DOHH2 (cell line): ENCODE results near the gene KISS1R.

Experiments used
- EZH2phosphoT487 ChIP-seq: fragments of 200-600 bp; sonication (generic); IDR thresholded peaks from 2 replicates; pipeline ENCODE4 v1.6.1; 2017; ENCODE audit warnings: borderline replicate concordance, mild to moderate bottlenecking, antibody characterized with exemption, low read length, moderate library complexity, mixed read lengths
- TF ChIP-seq, protein P1 (sequence below): fragments of 200-600 bp; sonication (generic); IDR thresholded peaks from one replicate; pipeline ENCODE4 v1.5.1; 2014; ENCODE audit warnings: antibody characterized with exemption, mild to moderate bottlenecking, low read depth, low read length; ENCODE audit not compliant: poor library complexity, severe bottlenecking

DNA sequence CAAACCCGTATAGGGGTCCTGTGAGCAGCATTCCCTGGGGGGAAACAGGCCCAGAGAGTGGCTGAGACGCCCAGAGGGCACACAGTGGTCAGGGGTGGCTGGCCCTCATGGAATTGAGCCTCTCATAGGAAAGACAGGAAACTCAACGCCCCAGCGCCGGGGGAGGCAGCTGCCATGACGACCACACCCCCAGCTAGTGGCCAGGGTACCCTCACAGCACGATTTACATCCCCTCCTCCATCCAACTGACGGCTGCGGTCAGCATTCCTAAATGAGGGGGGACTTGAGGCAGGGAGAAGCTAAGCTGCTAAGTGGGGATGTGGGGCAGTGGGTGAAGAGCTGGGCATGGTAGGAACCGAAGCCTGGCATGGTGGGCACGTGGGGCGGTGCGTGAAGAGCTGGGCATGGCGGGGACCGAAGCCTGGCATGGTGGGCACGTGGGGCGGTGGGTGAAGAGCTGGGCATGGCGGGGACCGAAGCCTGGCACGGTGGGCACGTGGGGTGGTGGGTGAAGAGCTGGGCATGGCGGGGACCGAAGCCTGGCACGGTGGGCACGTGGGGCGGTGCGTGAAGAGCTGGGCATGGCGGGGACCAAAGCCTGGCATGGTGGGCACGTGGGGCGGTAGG, 34.1 kb upstream of the KISS1R start:
- TF ChIP-seq, protein P1, sequence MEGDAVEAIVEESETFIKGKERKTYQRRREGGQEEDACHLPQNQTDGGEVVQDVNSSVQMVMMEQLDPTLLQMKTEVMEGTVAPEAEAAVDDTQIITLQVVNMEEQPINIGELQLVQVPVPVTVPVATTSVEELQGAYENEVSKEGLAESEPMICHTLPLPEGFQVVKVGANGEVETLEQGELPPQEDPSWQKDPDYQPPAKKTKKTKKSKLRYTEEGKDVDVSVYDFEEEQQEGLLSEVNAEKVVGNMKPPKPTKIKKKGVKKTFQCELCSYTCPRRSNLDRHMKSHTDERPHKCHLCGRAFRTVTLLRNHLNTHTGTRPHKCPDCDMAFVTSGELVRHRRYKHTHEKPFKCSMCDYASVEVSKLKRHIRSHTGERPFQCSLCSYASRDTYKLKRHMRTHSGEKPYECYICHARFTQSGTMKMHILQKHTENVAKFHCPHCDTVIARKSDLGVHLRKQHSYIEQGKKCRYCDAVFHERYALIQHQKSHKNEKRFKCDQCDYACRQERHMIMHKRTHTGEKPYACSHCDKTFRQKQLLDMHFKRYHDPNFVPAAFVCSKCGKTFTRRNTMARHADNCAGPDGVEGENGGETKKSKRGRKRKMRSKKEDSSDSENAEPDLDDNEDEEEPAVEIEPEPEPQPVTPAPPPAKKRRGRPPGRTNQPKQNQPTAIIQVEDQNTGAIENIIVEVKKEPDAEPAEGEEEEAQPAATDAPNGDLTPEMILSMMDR: no peak
- TF ChIP-seq EZH2phosphoT487: no peak
